ENCODE measurements around the gene GSK3B. TPM values are rescaled to one million over a fixed set of nuclear protein-coding genes. Genes with fewer than 3 reads are reported as not detected.

The GSK3B gene
- polyA plus RNA-seq, 1 donor (not counting 4 experiments of a cell fraction or from before 2014, with no cell fraction given), result 73.3 TPM

DNA sequence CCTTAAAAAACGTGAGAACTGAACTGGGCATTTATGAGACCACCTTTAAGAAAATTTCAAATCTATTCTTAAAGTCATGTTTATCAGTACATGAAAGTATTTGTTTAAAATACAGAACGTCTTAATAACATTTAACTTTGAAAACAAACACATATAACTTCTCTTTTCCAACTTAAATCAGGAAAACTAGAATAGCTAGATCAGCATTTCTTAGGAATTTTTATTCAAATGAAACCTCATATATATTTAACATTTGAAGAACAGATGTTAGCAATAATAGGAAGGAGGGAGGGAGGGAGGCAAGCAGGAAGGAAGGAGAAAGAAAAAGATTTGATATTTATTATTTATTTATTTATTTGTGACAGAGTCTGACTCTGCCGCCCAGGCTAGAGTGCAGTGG, 192.2 kb downstream of the GSK3B start:
- dilution Hi-C loops (cut with MboI; ENCODE audit: extremely low pct_ligation_motif_present, low sequenced_read_pairs), result no loop called here
- H3K4me1 ChIP-seq (ENCODE audit: control insufficient read depth, extremely low read depth, insufficient read depth, low read length), result no peaks in the 10 kb centered on the region
- no peak overlapping the region for H2AFZ ChIP-seq (ENCODE audit: control insufficient read depth, low read length)
- H3K79me2 ChIP-seq (ENCODE audit: control insufficient read depth, insufficient read depth, low read length), result peaks cover 4% of the 10 kb centered on the region
- H3K27me3 ChIP-seq (ENCODE audit: control insufficient read depth, extremely low read depth, insufficient read depth, low read length), result no peaks in the 10 kb centered on the region
- no peak overlapping the region for H3K9ac ChIP-seq (ENCODE audit: control insufficient read depth, extremely low read depth, insufficient read depth, low read length)
- H3K36me3 ChIP-seq (ENCODE audit: control insufficient read depth in 2 of 2, extremely low read depth in 1 of 2, insufficient read depth in 2 of 2, low read length in 2 of 2), result peaks cover 6 to 8% of the 10 kb centered on the region in 2 experiments
- no peaks in the 10 kb centered on the region for H3K9me3 ChIP-seq (ENCODE audit: control insufficient read depth, low read depth, low read length)
- no peak overlapping the region for H3K4me3 ChIP-seq (ENCODE audit: control insufficient read depth in 2 of 3, extremely low read depth in 1 of 3, insufficient read depth in 2 of 3, low read depth in 1 of 3, low read length in 3 of 3)
- FAIRE-seq (no peak), DNase-seq (ENCODE audit: low read depth, low spot score) (no peak)
- no peaks in the 10 kb centered on the region for H3K9me1 ChIP-seq (ENCODE audit: control insufficient read depth, extremely low read depth, insufficient read depth, low read length)
- no peak overlapping the region for H3K4me2 ChIP-seq (ENCODE audit: control insufficient read depth, extremely low read depth, insufficient read depth, low read depth, low read length)
- H4K20me1 ChIP-seq (ENCODE audit: control insufficient read depth, extremely low read depth, insufficient read depth, low read length), result no peaks in the 10 kb centered on the region
- TF ChIP-seq CTCF (optimal IDR thresholded peaks at IDR 0.05 in 1 of 3, IDR thresholded peaks at IDR 0.05 in 1 of 3, conservative IDR thresholded peaks at IDR 0.05 in 1 of 3; ENCODE audit: extremely low read depth in 1 of 3, insufficient read depth in 2 of 3, low read length in 3 of 3) (no peak), EZH2 (IDR thresholded peaks at IDR 0.05; ENCODE audit: low read length) (no peak)
- no peak overlapping the region for H3K27ac ChIP-seq (ENCODE audit: control insufficient read depth, insufficient read depth, low read length)

DNA sequence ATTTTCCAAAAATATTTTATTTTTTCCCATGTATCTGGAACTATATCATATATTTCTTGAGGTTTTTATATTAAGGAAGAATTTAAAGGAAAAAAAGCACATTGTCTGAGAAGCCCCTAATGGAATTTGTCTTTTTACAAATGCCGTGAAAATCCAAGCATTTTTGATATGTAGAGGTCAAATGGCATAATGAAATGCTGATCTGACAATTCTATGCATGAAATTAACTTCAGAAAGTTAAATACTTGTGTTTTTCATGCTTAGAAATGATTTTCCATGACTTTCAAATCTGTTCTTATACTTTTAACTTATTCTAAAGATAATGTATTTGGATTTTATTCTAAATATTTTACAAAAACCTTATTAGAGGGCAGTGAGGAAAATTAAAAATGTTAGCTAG, 193.1 kb downstream of the GSK3B start:
- TF ChIP-seq CTCF (optimal IDR thresholded peaks at IDR 0.05 in 1 of 3, IDR thresholded peaks at IDR 0.05 in 1 of 3, conservative IDR thresholded peaks at IDR 0.05 in 1 of 3; ENCODE audit: extremely low read depth in 1 of 3, insufficient read depth in 2 of 3, low read length in 3 of 3) (no peak), EZH2 (IDR thresholded peaks at IDR 0.05; ENCODE audit: low read length) (no peak)
- H3K27me3 ChIP-seq (ENCODE audit: control insufficient read depth, extremely low read depth, insufficient read depth, low read length), result no peaks in the 10 kb centered on the region
- no peak overlapping the region for H3K4me3 ChIP-seq (ENCODE audit: control insufficient read depth in 2 of 3, extremely low read depth in 1 of 3, insufficient read depth in 2 of 3, low read depth in 1 of 3, low read length in 3 of 3)
- no peak for FAIRE-seq
- dilution Hi-C loops (cut with MboI; ENCODE audit: extremely low pct_ligation_motif_present, low sequenced_read_pairs), result no loop called here
- DNase-seq (ENCODE audit: low read depth, low spot score), result no peak
- no peaks in the 10 kb centered on the region for H4K20me1 ChIP-seq (ENCODE audit: control insufficient read depth, extremely low read depth, insufficient read depth, low read length)
- H3K9ac ChIP-seq (ENCODE audit: control insufficient read depth, extremely low read depth, insufficient read depth, low read length), result no peak overlapping the region
- no peaks in the 10 kb centered on the region for H3K4me1 ChIP-seq (ENCODE audit: control insufficient read depth, extremely low read depth, insufficient read depth, low read length)
- H3K79me2 ChIP-seq (ENCODE audit: control insufficient read depth, insufficient read depth, low read length), result peaks cover 4% of the 10 kb centered on the region
- H3K36me3 ChIP-seq (ENCODE audit: control insufficient read depth in 2 of 2, extremely low read depth in 1 of 2, insufficient read depth in 2 of 2, low read length in 2 of 2), result peaks cover 6 to 8% of the 10 kb centered on the region in 2 experiments
- H3K9me1 ChIP-seq (ENCODE audit: control insufficient read depth, extremely low read depth, insufficient read depth, low read length), result no peaks in the 10 kb centered on the region
- H2AFZ ChIP-seq (ENCODE audit: control insufficient read depth, low read length), result no peak overlapping the region
- no peaks in the 10 kb centered on the region for H3K9me3 ChIP-seq (ENCODE audit: control insufficient read depth, low read depth, low read length)
- no peak overlapping the region for H3K4me2 ChIP-seq (ENCODE audit: control insufficient read depth, extremely low read depth, insufficient read depth, low read depth, low read length)
- H3K27ac ChIP-seq (ENCODE audit: control insufficient read depth, insufficient read depth, low read length), result no peak overlapping the region
